ENCODE results near the gene SIPA1L3.

The SIPA1L3 gene

DNA sequence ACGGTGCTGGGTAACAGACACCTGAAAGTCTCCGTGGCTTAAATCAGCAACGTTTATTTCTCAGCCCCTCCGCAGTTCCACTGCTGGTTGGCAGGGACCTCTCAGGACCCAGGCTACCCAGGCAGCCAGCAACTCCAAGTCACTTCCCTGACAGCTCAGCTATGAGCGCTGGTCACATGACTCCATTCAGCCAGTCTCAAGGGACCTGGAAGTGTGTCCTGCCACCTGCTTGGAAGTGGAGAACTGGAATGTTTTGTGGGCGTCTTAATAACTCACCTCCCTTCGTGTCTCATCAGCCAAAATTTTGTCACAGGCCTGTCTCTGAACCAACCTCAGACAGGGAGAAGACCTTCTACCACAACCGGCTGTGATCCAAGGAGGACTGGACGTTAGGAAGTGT is 244.2 kb downstream of the SIPA1L3 start:
- DNase-seq (ENCODE audit: low read depth): no peak

- no peak for DNase-seq (ENCODE audit: low read depth)
Measured at GRCh38 chr19:38152461-38153379, 245.7 kb downstream of the SIPA1L3 start.

DNA sequence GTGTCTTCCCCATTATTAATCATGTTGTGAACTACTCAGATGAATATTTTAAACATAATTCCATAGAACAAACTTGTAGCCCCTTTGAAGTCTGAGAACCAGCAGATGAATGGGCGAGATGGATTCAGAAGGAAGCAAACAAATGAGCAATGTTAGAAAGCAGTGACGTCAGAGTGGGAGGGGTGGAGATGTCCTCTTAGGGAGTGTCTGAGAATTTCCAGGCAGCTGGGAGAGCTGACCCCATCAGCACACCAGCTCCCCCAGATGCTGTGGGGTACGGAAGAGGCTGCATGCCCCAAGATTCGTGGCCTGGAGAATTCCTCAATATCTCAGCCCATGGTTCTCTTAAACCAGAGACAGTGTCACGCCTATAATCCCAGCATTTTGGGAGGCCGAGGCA is 248.4 kb downstream of the SIPA1L3 start:
- no peak for DNase-seq (ENCODE audit: low read depth)

- DNase-seq (ENCODE audit: low read depth): no peak
Measured at GRCh38 chr19:38158730-38159129, 251.7 kb downstream of the SIPA1L3 start.

- no peak for DNase-seq (ENCODE audit: low read depth)
Measured at GRCh38 chr19:38162094-38162493, 255.1 kb downstream of the SIPA1L3 start.

DNA sequence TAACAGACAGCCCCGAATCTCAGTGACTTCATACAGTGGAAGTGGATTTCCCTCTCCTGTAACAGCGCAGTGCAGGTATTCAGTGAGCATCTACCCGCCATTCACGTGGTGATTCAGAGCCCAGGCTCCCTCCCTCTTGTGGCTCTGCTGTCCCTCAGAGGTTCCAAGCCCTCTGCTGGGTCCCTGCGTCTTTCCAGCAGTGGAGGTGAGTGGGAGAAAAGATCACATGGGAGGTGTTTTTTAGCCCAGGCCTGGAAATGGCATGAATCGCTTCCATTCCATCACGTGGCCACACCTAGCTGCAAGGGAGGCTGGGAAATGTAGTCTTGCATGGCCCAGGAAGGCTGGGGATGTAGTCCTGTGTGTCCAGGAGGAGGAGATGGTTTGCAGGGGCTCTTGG is 255.6 kb downstream of the SIPA1L3 start:
- no peak for DNase-seq (ENCODE audit: low read depth)

GRCh38 chr19:38163419-38164290 is 256.6 kb downstream of the SIPA1L3 start:
- DNase-seq (ENCODE audit: low read depth): no peak

- DNase-seq (ENCODE audit: low read depth): no peak
Measured at GRCh38 chr19:38164526-38164925, 257.5 kb downstream of the SIPA1L3 start.

DNA sequence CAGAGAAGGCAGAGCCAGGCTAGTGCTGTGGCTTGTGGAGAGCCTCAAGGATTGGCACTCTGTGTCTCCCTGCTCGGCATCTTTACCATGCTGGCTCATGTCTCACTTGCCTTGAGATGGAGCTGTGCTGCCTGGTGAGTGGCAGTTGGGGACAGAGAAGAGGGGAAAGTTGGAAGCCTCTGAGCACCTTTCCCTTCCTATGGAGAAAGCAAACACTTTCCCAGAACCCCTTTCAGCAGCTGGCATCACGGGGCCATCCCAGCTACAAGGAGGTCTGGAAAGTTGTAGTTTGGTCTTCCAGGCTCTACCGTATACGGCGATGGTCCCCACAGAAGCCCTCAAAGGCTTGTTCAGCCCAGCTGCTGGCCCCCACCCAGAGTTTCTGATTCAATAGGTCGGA is 258.3 kb downstream of the SIPA1L3 start:
- no peak for DNase-seq (ENCODE audit: low read depth)

DNA sequence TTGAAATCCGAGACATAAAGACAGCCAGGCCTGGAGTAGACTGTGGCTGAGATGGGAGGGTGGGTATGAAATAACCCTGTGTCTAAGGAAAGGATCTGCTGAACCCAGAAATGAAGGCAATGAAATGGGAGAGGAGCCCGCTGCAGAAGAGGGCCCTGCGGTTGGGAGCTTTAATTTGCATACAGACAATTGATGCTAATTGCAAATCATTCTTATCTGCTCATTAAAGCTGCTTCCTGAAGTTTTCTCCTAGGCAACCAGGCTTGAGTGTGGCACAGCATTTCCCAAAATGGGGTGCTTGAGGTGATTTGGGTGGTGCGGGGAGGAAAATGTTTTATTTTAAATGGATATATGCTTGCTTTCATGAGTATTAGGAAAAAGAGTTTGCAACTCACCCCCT is 261.6 kb downstream of the SIPA1L3 start:
- DNase-seq (ENCODE audit: low read depth): no peak

DNA sequence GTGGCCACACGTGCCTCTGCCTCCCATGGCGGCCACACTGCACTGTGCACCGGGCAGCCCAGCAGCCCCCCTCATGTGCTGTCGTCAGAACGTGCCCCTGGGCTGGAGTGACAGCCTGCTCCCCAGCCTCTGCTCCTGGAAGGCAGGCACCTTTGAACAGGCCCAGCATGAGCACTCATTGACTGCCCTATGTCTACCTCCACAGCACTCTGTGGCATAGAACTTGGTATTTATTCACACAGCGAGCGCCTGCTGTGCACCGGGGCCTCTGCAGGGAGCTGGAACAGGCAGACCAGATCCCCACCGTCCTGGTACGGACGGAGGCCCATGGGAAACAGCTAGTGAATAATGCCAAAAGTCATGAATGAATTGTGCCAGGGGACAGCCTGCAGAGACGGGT is 263.3 kb downstream of the SIPA1L3 start:
- DNase-seq (ENCODE audit: low read depth): no peak

- DNase-seq (ENCODE audit: low read depth): no peak
Measured at GRCh38 chr19:38172001-38172400, 265.0 kb downstream of the SIPA1L3 start.

DNA sequence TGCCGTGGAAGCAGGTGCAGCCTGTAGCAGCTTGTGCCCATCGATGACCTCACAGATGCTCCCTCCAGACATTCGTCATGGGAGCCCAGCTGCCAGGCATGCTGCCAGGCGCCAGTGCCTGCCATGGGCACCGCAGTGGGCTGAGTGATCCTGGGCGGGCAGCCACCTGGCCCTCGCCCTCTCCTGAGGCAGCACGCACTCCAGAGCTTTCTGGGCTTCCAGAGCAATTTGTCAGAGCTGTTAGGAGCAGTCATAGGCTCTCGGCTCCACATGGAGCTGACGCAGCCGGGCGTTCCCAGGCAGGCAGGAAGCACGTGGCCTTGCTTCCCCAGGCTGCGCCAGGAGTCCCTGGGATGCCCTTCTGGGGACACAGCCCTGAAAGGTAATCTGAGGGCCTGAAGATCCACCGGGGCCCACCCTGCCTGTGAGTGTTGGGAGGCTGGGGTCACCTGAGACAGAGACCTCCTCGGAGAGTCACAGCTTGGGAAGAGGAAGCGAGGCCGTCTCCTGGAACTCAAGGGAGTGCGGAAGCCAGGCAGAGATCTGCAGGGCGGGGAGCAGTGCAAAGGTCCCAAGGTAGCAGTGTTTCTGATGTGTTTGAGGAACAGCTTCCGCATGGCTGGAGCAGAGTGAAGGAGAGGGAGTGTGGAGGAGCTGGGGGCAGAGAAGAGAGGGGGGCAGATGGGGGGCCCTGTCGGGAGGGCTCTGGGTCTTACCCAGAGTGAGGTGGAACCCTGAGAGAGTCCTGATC is 266.5 kb downstream of the SIPA1L3 start:
- DNase-seq (ENCODE audit: low read depth): peak; percentile 63

DNA sequence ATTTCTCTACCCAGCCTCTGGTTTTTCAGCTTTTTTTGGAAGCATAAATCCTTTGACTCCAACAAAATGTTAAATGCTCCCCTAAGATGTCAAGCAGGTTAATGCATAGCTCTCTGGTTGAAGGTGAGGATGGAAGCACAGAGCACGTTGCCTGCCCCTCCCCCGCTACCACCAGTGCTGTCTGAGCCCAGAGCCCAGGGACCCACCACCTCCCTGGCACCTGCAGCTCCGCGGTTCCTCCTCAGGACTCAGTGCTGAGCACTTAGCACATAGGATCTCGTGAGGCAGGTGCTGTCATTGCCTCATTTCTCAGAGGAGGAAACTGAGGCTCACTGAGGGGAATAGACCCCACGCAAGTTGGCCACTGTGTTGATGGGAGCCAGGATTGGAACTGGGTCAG is 268.4 kb downstream of the SIPA1L3 start:
- no peak for DNase-seq (ENCODE audit: low read depth)

DNA sequence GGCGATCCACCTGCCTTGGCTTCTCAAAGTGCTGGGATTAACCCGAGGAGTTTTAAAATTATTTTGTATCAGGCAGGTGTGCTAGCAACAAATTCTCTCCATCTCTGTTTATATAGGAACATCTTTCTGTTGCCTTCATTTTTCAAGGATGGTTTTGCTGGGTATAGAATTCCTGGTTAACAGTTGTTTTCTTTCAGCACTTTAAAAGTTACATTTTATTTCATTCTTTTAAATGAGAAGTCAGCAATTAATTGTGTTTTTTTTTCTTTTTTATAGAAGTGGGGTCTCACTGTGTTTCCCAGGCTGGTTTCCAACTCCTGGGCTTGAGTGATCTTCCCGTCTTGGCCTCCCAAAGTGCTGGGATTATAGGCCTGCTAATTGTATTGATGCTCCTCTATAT is 273.1 kb downstream of the SIPA1L3 start:
- no peak for DNase-seq (ENCODE audit: low read depth)

DNA sequence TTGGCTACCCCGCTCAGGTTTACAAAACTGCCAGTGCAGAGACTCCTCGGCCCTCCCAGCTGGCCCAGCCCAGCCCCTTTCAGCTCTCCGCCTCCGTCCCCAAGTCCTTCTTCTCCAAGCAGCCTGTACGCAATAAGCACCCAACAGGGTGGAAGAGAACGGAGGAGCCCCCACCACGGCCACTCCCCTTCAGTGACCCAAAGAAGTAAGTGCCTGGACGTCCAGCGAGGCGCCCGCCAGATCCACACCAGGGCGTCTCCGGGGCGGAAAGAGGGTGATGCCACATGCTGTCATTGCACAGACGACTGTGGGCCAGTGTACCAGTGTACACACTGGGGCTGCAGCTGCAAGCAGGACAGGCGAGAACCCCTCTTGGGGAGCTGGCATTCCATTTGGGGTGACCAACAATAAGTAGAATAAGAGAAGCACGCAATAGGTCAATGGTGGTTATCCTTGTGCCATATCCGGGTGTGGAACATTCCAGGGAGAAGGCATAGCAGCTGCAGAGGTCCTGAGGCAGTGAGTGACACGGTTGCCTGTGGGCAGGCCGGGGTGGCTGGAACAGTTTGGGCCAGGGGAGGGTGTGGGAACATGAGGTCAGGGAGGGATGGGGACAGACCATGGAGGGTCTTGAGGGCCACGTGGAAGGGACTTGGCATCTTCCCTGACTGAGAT is 275.7 kb downstream of the SIPA1L3 start:
- DNase-seq (ENCODE audit: low read depth): no peak

GRCh38 chr19:38183251-38183897 is 276.4 kb downstream of the SIPA1L3 start:
- DNase-seq (ENCODE audit: low read depth): no peak

DNA sequence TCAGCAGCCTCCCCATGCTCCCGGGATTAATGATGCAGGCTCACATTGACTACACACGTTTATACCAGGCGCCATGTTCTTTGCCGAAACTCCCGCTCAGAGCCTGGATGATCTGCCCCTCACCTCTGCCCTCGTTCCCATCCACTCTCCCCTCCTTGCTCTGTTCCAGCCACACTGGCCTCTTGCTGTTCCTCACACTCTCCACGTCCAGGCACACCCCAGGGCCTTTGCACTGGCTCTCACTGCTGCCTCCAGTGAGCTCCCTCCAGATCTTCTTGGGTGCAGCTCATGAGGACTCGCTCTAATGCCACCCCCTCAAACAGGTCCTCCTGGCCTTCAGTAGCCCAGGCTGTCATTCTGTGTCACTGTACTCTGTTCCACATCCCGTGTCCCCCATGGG is 277.8 kb downstream of the SIPA1L3 start:
- no peak for DNase-seq (ENCODE audit: low read depth)

- no peak for DNase-seq (ENCODE audit: low read depth)
Measured at GRCh38 chr19:38185562-38185961, 278.6 kb downstream of the SIPA1L3 start.

- DNase-seq (ENCODE audit: low read depth): no peak
Measured at GRCh38 chr19:38190061-38190460, 283.1 kb downstream of the SIPA1L3 start.

- DNase-seq (ENCODE audit: low read depth): no peak
Measured at GRCh38 chr19:38190793-38191192, 283.8 kb downstream of the SIPA1L3 start.

Data from fibroblast of gingiva (primary cell).